Measurements from ENCODE around the gene TPK1. TPM values are rescaled to one million over a fixed set of nuclear protein-coding genes. Genes with fewer than 3 reads are reported as not detected.

The TPK1 gene
- total and polyA plus RNA-seq, 2 of the 13 experiments (the other 11 are each of a cell fraction or from before 2014, with no cell fraction given): 1.0 to 1.2 TPM

GRCh38 chr7:144723301-144723700 is 112.6 kb downstream of the TPK1 start (continued):
- TF ChIP-seq KIAA2018 (CRISPR knock-in tag; IDR thresholded peaks at IDR 0.05; ENCODE audit: borderline replicate concordance) (no peak), ZNF597 (CRISPR knock-in tag; IDR thresholded peaks at IDR 0.05) (no peak), ETV5 (CRISPR knock-in tag; IDR thresholded peaks at IDR 0.05; ENCODE audit: borderline replicate concordance) (no peak), KLF9 (CRISPR knock-in tag; IDR thresholded peaks at IDR 0.05; ENCODE audit: low read depth) (no peak), DNMT3B (CRISPR knock-in tag; conservative IDR thresholded peaks at IDR 0.05) (no peak)

Measured in HepG2 (cell line).